GM12878 (cell line): ENCODE results near the gene ZNF652. TPM values are rescaled to one million over a fixed set of nuclear protein-coding genes. Genes with fewer than 3 reads are reported as not detected.
A peak's percentile ranks its signal among the peaks of the same experiment; 100 is the strongest.

Source experiments
- ATAC-seq: fragments of 200-7000 bp; cut with Tn5 transposase; 3 replicates; pipeline ENCODE4 v1.9.1; 2020; ENCODE audit warnings: mild to moderate bottlenecking, moderate library complexity
- BruUV-seq: library from RNA; stranded (reverse); fragments of 400-500 nt; replicated peaks from 2 replicates; lab custom pipeline; 2021; lab: Mats Ljungman, UMichigan
- CTCF ChIA-PET: fragments of 300-600 bp; sonication (Branson Sonifier 250); formaldehyde crosslinking; extraction: SDS; loops from one replicate; lab custom pipeline; 2021; ENCODE audit warnings: inconsistent platforms; lab: Yijun Ruan, JAX
- POLR2A ChIA-PET: fragments of 350-600 bp; formaldehyde crosslinking; extraction: SDS; loops from one replicate; lab custom pipeline; 2021; ENCODE audit warnings: inconsistent platforms; lab: Charles Lee
- RAD21 ChIA-PET: fragments of 300-600 bp; sonication (Branson Sonifier 250); formaldehyde crosslinking; loops from one replicate; lab custom pipeline; 2023; ENCODE audit warnings: antibody characterized with exemption; ENCODE audit not compliant: unreplicated experiment; lab: Charles Lee
- SMC1A ChIA-PET: fragments of 300-600 bp; sonication (Branson Sonifier 250); formaldehyde crosslinking; loops from one replicate; lab custom pipeline; 2023; ENCODE audit not compliant: unreplicated experiment, uncharacterized antibody; lab: Charles Lee
- DNase-seq: peaks from one replicate; pipeline ENCODE4 v3.0.0-alpha.2; 2011; ENCODE audit warnings: low read depth, low spot score
- FAIRE-seq: peaks from 3 replicates; lab custom pipeline; 2011; peaks lifted over from hg19 to GRCh38; lab: Jason Lieb, UNC
- H2AFZ ChIP-seq: 2 replicates; pipeline ENCODE4 v1.6.0; 2011; ENCODE audit warnings: low read depth, low read length, control low read depth; ENCODE audit not compliant: control insufficient read depth
- H3K27ac ChIP-seq: 2 replicates; pipeline ENCODE4 v1.5.1; 2011; ENCODE audit warnings: control low read depth; ENCODE audit not compliant: control insufficient read depth, insufficient read depth
- H3K27me3 ChIP-seq, 2 experiments: replicated peaks in 1 of 2; 2 replicates each; pipeline versions ENCODE4 v1.6.0 to v1.6.1; 2011; ENCODE audit warnings: low read length in 1 of 2; ENCODE audit not compliant: control insufficient read depth in 2 of 2, insufficient read depth in 2 of 2
- H3K36me3 ChIP-seq, 2 experiments: 2 replicates each; pipeline ENCODE4 v1.5.1; 2011; ENCODE audit warnings: low read length in 1 of 2; ENCODE audit not compliant: control insufficient read depth in 2 of 2, insufficient read depth in 2 of 2
- H3K4me1 ChIP-seq: 2 replicates; pipeline ENCODE4 v1.6.1; 2011; ENCODE audit warnings: mild to moderate bottlenecking, low read length, moderate library complexity, mixed read lengths; ENCODE audit not compliant: control insufficient read depth, insufficient read depth
- H3K4me2 ChIP-seq: 2 replicates; pipeline ENCODE4 v1.6.0; 2011; ENCODE audit warnings: control low read depth; ENCODE audit not compliant: control insufficient read depth, insufficient read depth
- H3K4me3 ChIP-seq: fragments of 200-600 bp; sonication (generic); 2 replicates; pipeline ENCODE4 v1.5.1; 2016
- H3K79me2 ChIP-seq: 2 replicates; pipeline ENCODE4 v1.6.0; 2011; ENCODE audit warnings: low read length; ENCODE audit not compliant: control insufficient read depth, insufficient read depth
- H3K9ac ChIP-seq: 2 replicates; pipeline ENCODE4 v1.8.0; 2011; ENCODE audit warnings: low read length, control low read depth, mixed read lengths; ENCODE audit not compliant: control insufficient read depth, insufficient read depth
- H3K9me3 ChIP-seq: replicated peaks from 3 replicates; pipeline ENCODE4 v1.5.1; 2011; ENCODE audit warnings: mild to moderate bottlenecking, low read length; ENCODE audit not compliant: control insufficient read depth, insufficient read depth
- H4K20me1 ChIP-seq: 2 replicates; pipeline ENCODE4 v1.6.0; 2011; ENCODE audit not compliant: control insufficient read depth, insufficient read depth
- E4F1 ChIP-seq: fragments of 450-650 bp; IDR thresholded peaks from 2 replicates; pipeline ENCODE4 v1.6.1; 2018; ENCODE audit warnings: borderline replicate concordance, mild to moderate bottlenecking; ENCODE audit not compliant: partially characterized antibody
- EED ChIP-seq: sonication (generic); IDR thresholded peaks from 2 replicates; pipeline ENCODE4 v1.6.1; 2016; ENCODE audit warnings: antibody characterized with exemption, low read depth
- IRF5 ChIP-seq: fragments of 450-650 bp; IDR thresholded peaks from 2 replicates; pipeline ENCODE4 v1.6.1; 2017; ENCODE audit warnings: borderline replicate concordance
- KDM1A ChIP-seq: fragments of 200-600 bp; sonication (generic); IDR thresholded peaks from 2 replicates; pipeline ENCODE4 v1.6.1; 2016; ENCODE audit warnings: borderline replicate concordance
- MEF2B ChIP-seq: fragments of 450-650 bp; IDR thresholded peaks from 2 replicates; pipeline ENCODE4 v1.6.1; 2018; ENCODE audit warnings: mild to moderate bottlenecking, moderate library complexity; ENCODE audit not compliant: partially characterized antibody, poor library complexity, severe bottlenecking
- NBN ChIP-seq: fragments of 450-650 bp; IDR thresholded peaks from 2 replicates; pipeline ENCODE4 v1.6.1; 2016
- NFIC ChIP-seq: IDR thresholded peaks from 2 replicates; pipeline ENCODE4 v1.6.1; 2012; ENCODE audit warnings: low read depth, mild to moderate bottlenecking, inconsistent platforms, low read length, moderate library complexity
- PAX5 ChIP-seq: IDR thresholded peaks from 2 replicates; pipeline ENCODE4 v1.6.1; 2011; ENCODE audit warnings: low read depth, low read length, borderline replicate concordance
- POLR2AphosphoS2 ChIP-seq: IDR thresholded peaks from 2 replicates; pipeline ENCODE4 v1.6.1; 2011; ENCODE audit warnings: low read depth, mild to moderate bottlenecking, low read length, improper control_type of control experiment, moderate library complexity
- POU2F2 ChIP-seq: IDR thresholded peaks from 3 replicates; pipeline ENCODE4 v1.6.1; 2011; ENCODE audit warnings: low read depth, mild to moderate bottlenecking, low read length, borderline replicate concordance
- RELB ChIP-seq: fragments of 450-650 bp; IDR thresholded peaks from 2 replicates; pipeline ENCODE4 v1.6.1; 2017; ENCODE audit warnings: low read depth, mild to moderate bottlenecking, moderate library complexity
- SREBF1 ChIP-seq: IDR thresholded peaks from 2 replicates; pipeline ENCODE4 v1.6.1; 2012; ENCODE audit warnings: mild to moderate bottlenecking, low read length
- SRF ChIP-seq, 2 experiments: IDR thresholded peaks; 2 replicates each; pipeline ENCODE4 v1.6.1; 2011; ENCODE audit warnings: low read depth in 2 of 2, low read length in 2 of 2, mild to moderate bottlenecking in 1 of 2, moderate library complexity in 1 of 2
- STAT3 ChIP-seq: IDR thresholded peaks from 2 replicates; pipeline ENCODE4 v1.6.1; 2011; ENCODE audit warnings: low read depth, low read length, improper control_type of control experiment
- WRNIP1 ChIP-seq: IDR thresholded peaks from 2 replicates; pipeline ENCODE4 v1.6.1; 2011; ENCODE audit warnings: low read depth, low read length, improper control_type of control experiment, borderline replicate concordance
- ZNF622 ChIP-seq: fragments of 450-650 bp; IDR thresholded peaks from 2 replicates; pipeline ENCODE4 v1.6.1; 2017; ENCODE audit warnings: mild to moderate bottlenecking, inconsistent platforms
- WGBS: methylation state at CpG from one replicate; pipeline ENCODE4 v1.1.6; 2016; ENCODE audit warnings: low lambda C conversion rate; ENCODE audit not compliant: insufficient replicate concordance, insufficient coverage; ENCODE audit errors: missing lambda C conversion rate; 5-methylcytosine and 5-hydroxymethylcytosine counted together
- in situ Hi-C: fragments of 300-500 bp; cut with MboI; formaldehyde crosslinking; loops from 9 replicates; pipeline ENCODE4 v1.14.3; 2018; ENCODE audit warnings: mixed read lengths
- intact Hi-C: fragments of 100-400 bp; cut with micrococcal nuclease; formaldehyde crosslinking; loops from one replicate; pipeline ENCODE4 v1.14.2; 2022; ENCODE audit not compliant: unreplicated experiment
- polyA plus RNA-seq, 11 experiments: library from polyadenylated mRNA; depleted of rRNA in 4 of 11; unstranded in 6 of 11; stranded (reverse) in 5 of 11; fragments of >200 nt; fragmentation: Nextera tagmentation in 4 of 11; fragmentation: Illumina TruSeq in 1 of 11; extraction: Ambion mirVana in 4 of 11; extraction: Trizol in 1 of 11; gene quantifications; 1 replicate in 1 of 11; 2 replicates in 10 of 11; pipeline versions ENCODE4 v1.2.1 to v1.2.3, GENCODE V29; 2011 to 2016; ENCODE audit warnings: inconsistent platforms in 2 of 11, missing spikeins in 2 of 11, low read depth in 1 of 11
- total RNA-seq, 4 experiments: library from RNA; depleted of rRNA in 3 of 4; stranded (reverse); fragments of >200 nt in 3 of 4; fragmentation: Illumina TruSeq in 1 of 4; extraction: Trizol in 1 of 4; gene quantifications; 2 replicates each; pipeline versions ENCODE4 v1.2.1 to v1.2.3, GENCODE V29; 2013 to 2021

Gene ZNF652
- total and polyA plus RNA-seq, 10 of the 15 experiments (the other 5 are each of a cell fraction or from before 2014, with no cell fraction given) = 3.4 to 13.1 (median 8.7) TPM

- SMC1A ChIA-PET = interaction anchor here (0.9 to 1.2 kb wide), 3 partner anchors 17 to 26 kb away, joined by 3 to 4 read pairs (median 3); no protein-coding TSS in a partner anchor
- ATAC-seq = no peak
- CTCF ChIA-PET = interaction anchor here (1.0 to 1.5 kb wide), 3 partner anchors 18 to 73 kb away, joined by 3 to 4 read pairs (median 3); no protein-coding TSS in a partner anchor
- Histone ChIP-seq H3K27me3 (no peaks in the 10 kb centered on the region), H3K9me3 (no peaks in the 10 kb centered on the region), H3K79me2 (peaks cover 26% of the 10 kb centered on the region), H3K4me3 (no peak overlapping the region), H3K4me2 (0 out of 2 replicates have a peak overlapping the region, but pooled peaks have one; percentile 9), H3K4me1 (no peaks in the 10 kb centered on the region; the same call in 1 of the 2 replicates), H4K20me1 (no peaks in the 10 kb centered on the region), H3K9ac (no peak overlapping the region), H3K27ac (no peak overlapping the region), H2AFZ (no peak overlapping the region)
- no peak for DNase-seq
- no peak for FAIRE-seq
- RAD21 ChIA-PET = interaction anchor here (1.1 kb wide), 1 partner anchor 20 kb away, joined by 3 read pairs; no protein-coding TSS in a partner anchor
- in situ Hi-C loops (no loop called here), intact Hi-C loops (no loop called here)
- POLR2A ChIA-PET = interaction anchor here (0.7 to 1.0 kb wide), 2 partner anchors 13 to 36 kb away, joined by 3 read pairs; no protein-coding TSS in a partner anchor
- WGBS = 73% methylated on average over 5 of the region's 6 CpGs
- no TSS peak for BruUV-seq
- no peak for TF ChIP-seq ZNF622
- TF ChIP-seq RELB = no peak
- TF ChIP-seq EED = no peak
- TF ChIP-seq NFIC = no peak
- no peak for TF ChIP-seq SREBF1
- no peak for TF ChIP-seq WRNIP1
- no peak for TF ChIP-seq SRF (IDR thresholded peaks at IDR 0.05; ENCODE audit: low read depth in 2 of 2, low read length in 2 of 2)
- no peak for TF ChIP-seq NBN
- TF ChIP-seq PAX5 = no peak
- TF ChIP-seq POU2F2 = no peak
- no peak for TF ChIP-seq STAT3
- TF ChIP-seq E4F1 = no peak
- no peak for TF ChIP-seq IRF5
- no peak for TF ChIP-seq MEF2B
- TF ChIP-seq KDM1A = no peak
- TF ChIP-seq POLR2AphosphoS2 = no peak
- TF ChIP-seq, all 136 proteins: peak for 0
- H3K36me3 ChIP-seq = no peaks in the 10 kb centered on the region
These were observed 27.1 kb downstream of the ZNF652 start for GRCh38 chr17:49334744-49335512.
